ENCODE results near the gene CTPS2.
"Not testable (repeated sequence)": the region's sequence is repeated elsewhere in the genome, so short reads cannot be mapped to it uniquely, and the experiment has no call there.

The CTPS2 gene

DNA sequence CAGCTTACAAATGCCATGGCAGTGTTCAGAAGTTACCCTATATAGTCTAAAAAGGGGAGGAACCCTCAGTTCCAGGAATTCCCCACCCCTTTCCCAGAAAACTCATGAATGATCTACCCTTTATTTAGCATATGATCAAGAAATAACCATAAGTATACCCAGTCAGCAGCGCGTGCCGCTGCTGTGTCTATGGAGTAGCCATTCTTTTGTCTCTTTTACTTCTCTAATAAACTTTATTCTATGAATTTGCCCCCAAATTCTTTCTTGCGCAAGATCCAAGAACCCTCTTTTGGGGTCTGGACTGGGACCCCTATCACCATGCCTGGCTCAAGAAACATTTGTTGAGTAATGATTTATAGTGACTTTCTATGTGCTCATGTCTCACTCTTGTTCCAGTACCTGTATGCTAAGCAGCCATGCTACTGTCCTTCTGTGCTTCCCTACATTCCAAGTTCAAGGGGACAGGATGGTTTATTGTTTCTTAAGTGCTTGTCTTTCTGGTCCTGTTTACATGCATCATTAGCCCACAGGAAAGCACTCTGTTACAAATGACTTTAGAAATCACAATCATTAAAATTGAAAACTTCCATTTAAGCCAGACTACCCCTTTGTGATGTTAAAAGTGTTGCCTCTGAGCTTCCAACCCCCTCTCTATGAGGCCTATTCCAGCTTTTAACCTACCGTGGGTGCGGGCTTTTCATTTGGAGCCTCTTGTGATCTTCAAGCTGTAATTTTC, 125.9 kb downstream of the CTPS2 start:
- H3K27me3 ChIP-seq (ENCODE audit: control insufficient read depth in 3 of 3, insufficient read depth in 3 of 3, low read depth in 1 of 3, low read length in 3 of 3) = no peaks in the 10 kb centered on the region
- H3K4ac ChIP-seq (ENCODE audit: low read length) = no peak overlapping the region
- no peak overlapping the region for H3K9ac ChIP-seq (ENCODE audit: low read depth, low read length, poor library complexity)
- H2BK5ac ChIP-seq (ENCODE audit: low read length) = no peak overlapping the region
- no peak overlapping the region for H3K4me2 ChIP-seq (ENCODE audit: insufficient read depth, low read length, poor library complexity, severe bottlenecking)
- H3K14ac ChIP-seq (ENCODE audit: low read length) = no peak overlapping the region
- H2BK120ac ChIP-seq (ENCODE audit: low read depth, low read length) = no peak overlapping the region
- H2BK12ac ChIP-seq (ENCODE audit: low read length) = no peak overlapping the region
- H2AK5ac ChIP-seq (ENCODE audit: low read depth, low read length) = no peak overlapping the region
- no peaks in the 10 kb centered on the region for H3K4me1 ChIP-seq (ENCODE audit: control insufficient read depth in 2 of 2, insufficient read depth in 1 of 2, low read depth in 1 of 2, low read length in 2 of 2)
- no CpG with 5 or more reads among the region's 6 CpGs for WGBS, 2 donors (ENCODE audit: extremely low coverage in 2 of 2, insufficient read length in 2 of 2, insufficient replicate concordance in 1 of 2)
- H4K8ac ChIP-seq (ENCODE audit: low read depth, low read length) = no peak overlapping the region
- H3K23ac ChIP-seq (ENCODE audit: low read depth, low read length, poor library complexity) = no peak overlapping the region
- H2BK15ac ChIP-seq (ENCODE audit: low read length) = no peak overlapping the region
- no peak for DNase-seq (ENCODE audit: low spot score)
- no peak overlapping the region for H3K27ac ChIP-seq (replicated peaks; ENCODE audit: low read length)
- no peak overlapping the region for H3K18ac ChIP-seq (ENCODE audit: low read length)
- H2AFZ ChIP-seq (ENCODE audit: low read length) = no peak overlapping the region
- H3K79me1 ChIP-seq (ENCODE audit: low read depth, low read length) = no peaks in the 10 kb centered on the region
- peaks cover 0 to 32% of the 10 kb centered on the region in 2 donors for H3K36me3 ChIP-seq (replicated peaks in 1 of 2; ENCODE audit: control insufficient read depth in 2 of 2, insufficient read depth in 2 of 2, low read length in 2 of 2)
- H3K9me3 ChIP-seq (replicated peaks in 1 of 2; ENCODE audit: control insufficient read depth in 2 of 2, insufficient read depth in 1 of 2, low read depth in 1 of 2, low read length in 2 of 2) = peaks cover 0 to 8% of the 10 kb centered on the region in 2 donors
- H4K91ac ChIP-seq (ENCODE audit: low read depth, low read length, poor library complexity) = no peak overlapping the region
- H3K4me3 ChIP-seq (ENCODE audit: low read length in 2 of 2) = no peak overlapping the region

DNA sequence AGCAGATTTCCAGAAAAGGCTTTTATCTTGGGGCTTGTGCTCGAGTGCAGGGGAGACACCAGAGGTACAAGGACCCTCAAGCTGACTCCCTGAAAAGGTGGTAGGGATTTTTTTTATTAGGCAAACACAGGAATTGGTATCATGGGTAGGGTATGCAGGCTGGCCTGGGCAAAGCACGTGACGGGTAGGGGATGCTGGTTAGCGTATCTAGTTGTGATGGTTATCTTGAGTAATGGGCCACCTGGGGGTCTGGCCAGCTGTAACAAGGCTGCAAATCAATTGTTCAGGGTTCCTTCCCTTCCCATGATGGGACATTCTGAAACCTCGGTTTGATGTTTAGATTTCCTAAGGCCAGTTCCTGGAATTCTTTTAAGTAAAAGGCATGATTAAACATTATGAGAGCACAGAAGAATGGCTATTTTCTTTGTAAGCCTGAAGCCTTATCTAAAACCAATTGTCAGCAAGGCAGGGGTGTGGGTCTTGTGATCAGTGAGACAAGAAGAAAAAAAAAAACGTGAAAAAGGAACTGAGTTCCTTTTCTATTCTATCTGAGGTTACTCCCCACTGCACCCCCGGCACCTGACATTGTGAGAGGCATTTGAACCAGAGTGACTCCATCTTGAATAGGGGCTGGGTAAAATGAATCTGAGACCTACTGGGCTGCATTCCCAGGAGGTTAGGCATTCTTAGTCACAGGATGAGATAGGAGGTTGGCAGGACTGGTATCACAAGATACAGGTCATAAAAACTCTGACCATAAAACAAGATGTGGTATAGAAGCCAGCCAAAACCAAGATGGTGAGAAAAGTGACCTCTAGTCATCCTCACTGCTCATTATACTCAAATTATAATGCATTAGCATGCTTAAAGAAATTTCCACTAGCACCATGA, 126.7 kb downstream of the CTPS2 start:
- no peak overlapping the region for H2AK5ac ChIP-seq (ENCODE audit: low read depth, low read length)
- no peak overlapping the region for H3K4ac ChIP-seq (ENCODE audit: low read length)
- H2BK120ac ChIP-seq (ENCODE audit: low read depth, low read length) = no peak overlapping the region
- no peaks in the 10 kb centered on the region for H3K4me1 ChIP-seq (ENCODE audit: control insufficient read depth in 2 of 2, insufficient read depth in 1 of 2, low read depth in 1 of 2, low read length in 2 of 2)
- H2BK5ac ChIP-seq (ENCODE audit: low read length) = no peak overlapping the region
- no peak overlapping the region for H3K4me2 ChIP-seq (ENCODE audit: insufficient read depth, low read length, poor library complexity, severe bottlenecking)
- H4K91ac ChIP-seq (ENCODE audit: low read depth, low read length, poor library complexity) = no peak overlapping the region
- no peaks in the 10 kb centered on the region for H3K79me1 ChIP-seq (ENCODE audit: low read depth, low read length)
- peaks cover 0 to 12% of the 10 kb centered on the region in 2 donors for H3K9me3 ChIP-seq (replicated peaks in 1 of 2; ENCODE audit: control insufficient read depth in 2 of 2, insufficient read depth in 1 of 2, low read depth in 1 of 2, low read length in 2 of 2)
- no peak overlapping the region for H4K8ac ChIP-seq (ENCODE audit: low read depth, low read length)
- H3K23ac ChIP-seq (ENCODE audit: low read depth, low read length, poor library complexity) = no peak overlapping the region
- peaks cover 0 to 29% of the 10 kb centered on the region in 2 donors for H3K36me3 ChIP-seq (replicated peaks in 1 of 2; ENCODE audit: control insufficient read depth in 2 of 2, insufficient read depth in 2 of 2, low read length in 2 of 2)
- H3K27ac ChIP-seq (replicated peaks; ENCODE audit: low read length) = no peak overlapping the region
- H3K9ac ChIP-seq (ENCODE audit: low read depth, low read length, poor library complexity) = no peak overlapping the region
- no peaks in the 10 kb centered on the region for H3K27me3 ChIP-seq (ENCODE audit: control insufficient read depth in 3 of 3, insufficient read depth in 3 of 3, low read depth in 1 of 3, low read length in 3 of 3)
- WGBS, 2 donors (ENCODE audit: extremely low coverage in 2 of 2, insufficient read length in 2 of 2, insufficient replicate concordance in 1 of 2) = no CpG with 5 or more reads among the region's 7 CpGs
- no peak overlapping the region for H2BK15ac ChIP-seq (ENCODE audit: low read length)
- H2AFZ ChIP-seq (ENCODE audit: low read length) = no peak overlapping the region
- no peak overlapping the region for H3K18ac ChIP-seq (ENCODE audit: low read length)
- H3K4me3 ChIP-seq (ENCODE audit: low read length in 2 of 2) = no peak overlapping the region
- no peak overlapping the region for H2BK12ac ChIP-seq (ENCODE audit: low read length)
- no peak for DNase-seq (ENCODE audit: low spot score)
- H3K14ac ChIP-seq (ENCODE audit: low read length) = no peak overlapping the region

DNA sequence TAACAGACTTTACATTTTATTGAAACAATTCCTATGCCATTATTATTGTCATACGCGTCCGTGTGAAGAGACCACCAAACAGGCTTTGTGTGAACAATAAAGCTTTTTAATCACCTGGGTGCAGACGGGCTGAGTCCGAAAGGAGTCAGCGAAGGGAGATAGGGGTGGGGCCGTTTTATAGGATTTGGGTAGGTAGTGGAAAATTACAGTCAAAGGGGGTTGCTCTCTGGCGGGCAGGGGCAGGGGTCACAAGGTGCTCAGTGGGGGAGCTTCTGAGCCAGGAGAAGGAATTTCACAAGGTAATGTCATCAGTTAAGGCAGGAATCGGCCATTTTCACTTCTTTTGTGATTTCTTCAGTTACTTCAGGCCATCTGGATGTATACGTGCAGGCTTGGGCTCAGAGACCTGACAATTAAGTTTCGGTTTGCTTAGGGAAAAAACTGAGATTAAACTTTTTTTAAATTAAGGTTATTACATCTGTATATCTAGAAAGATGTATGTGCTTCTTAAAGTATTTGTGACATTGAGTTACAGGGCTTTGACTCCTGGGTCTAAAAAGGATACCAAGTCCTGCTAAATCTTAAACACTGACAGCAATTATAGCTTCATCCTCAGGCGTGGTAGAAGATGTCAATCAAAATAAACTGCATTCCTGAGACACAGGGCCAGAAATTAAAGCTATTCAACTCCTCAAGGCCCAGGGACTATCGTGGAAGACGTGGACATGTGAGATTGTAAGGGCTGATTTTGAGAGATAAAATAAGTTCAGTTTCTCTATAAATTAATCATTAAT, 132.3 kb downstream of the CTPS2 start:
- WGBS, 2 donors (ENCODE audit: extremely low coverage in 2 of 2, insufficient read length in 2 of 2, insufficient replicate concordance in 1 of 2) = no CpG with 5 or more reads among the region's 14 CpGs
- H3K79me1 ChIP-seq (ENCODE audit: low read depth, low read length); H3K27me3 ChIP-seq (ENCODE audit: control insufficient read depth in 3 of 3, insufficient read depth in 3 of 3, low read depth in 1 of 3, low read length in 3 of 3); H3K4ac ChIP-seq (ENCODE audit: low read length); H3K4me2 ChIP-seq (ENCODE audit: insufficient read depth, low read length, poor library complexity, severe bottlenecking); H2BK12ac ChIP-seq (ENCODE audit: low read length); H4K8ac ChIP-seq (ENCODE audit: low read depth, low read length); H3K9ac ChIP-seq (ENCODE audit: low read depth, low read length, poor library complexity); H3K18ac ChIP-seq (ENCODE audit: low read length); H2BK5ac ChIP-seq (ENCODE audit: low read length); H3K14ac ChIP-seq (ENCODE audit: low read length); H3K4me1 ChIP-seq (ENCODE audit: control insufficient read depth in 2 of 2, insufficient read depth in 1 of 2, low read depth in 1 of 2, low read length in 2 of 2); H2BK120ac ChIP-seq (ENCODE audit: low read depth, low read length); H3K4me3 ChIP-seq (ENCODE audit: low read length in 2 of 2); H2AFZ ChIP-seq (ENCODE audit: low read length); H2BK15ac ChIP-seq (ENCODE audit: low read length); H3K27ac ChIP-seq (replicated peaks; ENCODE audit: low read length); H4K91ac ChIP-seq (ENCODE audit: low read depth, low read length, poor library complexity); H2AK5ac ChIP-seq (ENCODE audit: low read depth, low read length); H3K23ac ChIP-seq (ENCODE audit: low read depth, low read length, poor library complexity); DNase-seq (ENCODE audit: low spot score); H3K36me3 ChIP-seq (replicated peaks in 1 of 2; ENCODE audit: control insufficient read depth in 2 of 2, insufficient read depth in 2 of 2, low read length in 2 of 2): not testable (repeated sequence)
- peaks cover 0 to 12% of the 10 kb centered on the region in 2 donors for H3K9me3 ChIP-seq (replicated peaks in 1 of 2; ENCODE audit: control insufficient read depth in 2 of 2, insufficient read depth in 1 of 2, low read depth in 1 of 2, low read length in 2 of 2)

Data from neuronal stem cell (in vitro differentiated cells).